ENCODE data around the gene KRTAP20-4. TPM values are rescaled to one million over a fixed set of nuclear protein-coding genes. Genes with fewer than 3 reads are reported as not detected.

Gene KRTAP20-4
- total RNA-seq, 1 donor from 2014 or later, result not detected

DNA sequence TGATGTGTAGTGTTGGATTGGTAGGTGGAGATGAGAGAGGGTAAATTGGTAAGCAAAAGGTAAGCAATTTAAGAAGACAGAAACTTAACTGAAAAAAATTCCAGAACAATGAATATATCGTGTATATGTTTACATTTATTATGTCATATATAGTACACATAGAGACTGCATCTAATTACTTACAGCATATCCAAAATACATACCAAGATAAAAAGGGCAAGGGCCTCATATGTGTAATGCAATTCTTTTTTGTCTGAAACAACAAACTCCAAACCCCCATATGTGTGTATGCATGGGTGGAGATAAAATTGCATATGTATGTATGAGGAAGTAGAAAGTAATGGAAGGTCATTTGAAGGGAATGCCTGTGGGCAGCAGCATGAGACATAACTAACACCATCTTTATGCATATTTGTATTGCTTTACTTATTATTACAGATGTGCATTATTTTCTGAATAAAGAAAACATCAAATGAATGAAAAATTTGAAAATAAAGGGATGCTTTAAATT, 26.5 kb downstream of the KRTAP20-4 start:
- DNase-seq (ENCODE audit: low read depth in 2 of 2), result no peak

DNA sequence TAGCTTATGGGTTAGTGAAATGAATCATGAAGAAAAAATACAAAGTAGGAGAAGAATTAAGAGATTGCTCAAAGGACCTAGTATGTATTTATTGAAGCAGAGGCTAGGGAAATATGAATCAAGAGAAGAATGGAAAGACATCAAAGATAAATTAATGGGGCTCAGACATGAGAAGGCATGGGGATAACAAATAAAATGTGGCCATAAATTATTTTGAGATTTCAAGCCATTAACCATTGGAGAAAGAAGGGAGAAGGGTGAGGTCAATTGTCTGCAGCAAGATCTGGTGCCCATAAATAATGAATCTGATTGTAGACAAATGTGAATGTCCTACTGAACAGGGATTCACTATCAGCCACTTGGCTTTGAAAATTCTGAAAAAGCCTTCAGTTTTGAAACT, 32.5 kb downstream of the KRTAP20-4 start:
- no peak for DNase-seq (ENCODE audit: low read depth in 2 of 2)

DNA sequence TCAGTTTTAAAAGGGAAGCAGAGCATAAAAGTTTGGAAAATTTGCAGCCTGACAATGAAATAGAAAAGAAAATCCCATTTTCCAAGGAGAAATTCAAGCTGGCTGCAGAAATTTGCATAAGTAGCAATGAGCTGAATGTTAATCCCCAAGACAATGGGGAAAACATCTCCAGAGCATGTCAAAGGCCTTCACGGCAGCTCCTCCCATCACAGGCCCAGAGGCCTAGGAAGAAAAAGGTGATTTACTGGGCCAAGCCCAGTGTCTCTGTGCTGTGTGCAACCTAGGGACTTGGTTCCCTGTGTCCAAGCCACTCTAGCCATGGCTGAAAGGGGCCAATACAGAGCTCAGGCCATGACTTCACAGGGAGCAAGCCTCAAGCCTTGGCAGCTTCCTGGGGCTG, 48.3 kb downstream of the KRTAP20-4 start:
- no peak for DNase-seq (ENCODE audit: low read depth in 2 of 2)

Other genes with a start within 250 kb of the KRTAP20-4 start
- not detected in 2 replicates for gene KRTAP13-2, start 248.4 kb upstream of the KRTAP20-4 start, total RNA-seq
- gene KRTAP13-1, start 224.6 kb upstream of the KRTAP20-4 start, total RNA-seq, result not detected in 2 replicates
- gene KRTAP13-3, start 194.7 kb upstream of the KRTAP20-4 start, total RNA-seq, result not detected in 2 replicates
- gene KRTAP13-4, start 190.4 kb upstream of the KRTAP20-4 start, total RNA-seq, result not detected in 2 replicates
- not detected in 2 replicates for gene KRTAP15-1, start 180.4 kb upstream of the KRTAP20-4 start, total RNA-seq
- not detected in 2 replicates for gene KRTAP19-1, start 140.3 kb upstream of the KRTAP20-4 start, total RNA-seq
- gene KRTAP19-2, start 133.2 kb upstream of the KRTAP20-4 start, total RNA-seq, result not detected in 2 replicates
- not detected in 2 replicates for gene KRTAP19-3, start 128.6 kb upstream of the KRTAP20-4 start, total RNA-seq
- not detected in 2 replicates for gene KRTAP19-4, start 123.5 kb upstream of the KRTAP20-4 start, total RNA-seq
- gene KRTAP19-5, start 118.5 kb upstream of the KRTAP20-4 start, total RNA-seq, result not detected in 2 replicates
- not detected in 2 replicates for gene KRTAP19-6, start 78.8 kb upstream of the KRTAP20-4 start, total RNA-seq
- not detected in 2 replicates for gene KRTAP19-7, start 59.3 kb upstream of the KRTAP20-4 start, total RNA-seq
- not detected in 2 replicates for gene KRTAP22-2, start 30.2 kb upstream of the KRTAP20-4 start, total RNA-seq
- gene KRTAP6-3, start 28.2 kb upstream of the KRTAP20-4 start, total RNA-seq, result not detected in 2 replicates
- not detected in 2 replicates for gene KRTAP6-2, start 21.7 kb upstream of the KRTAP20-4 start, total RNA-seq
- gene KRTAP22-1, start 19.5 kb upstream of the KRTAP20-4 start, total RNA-seq, result not detected in 2 replicates
- not detected in 2 replicates for gene KRTAP6-1, start 6.7 kb upstream of the KRTAP20-4 start, total RNA-seq
- gene KRTAP20-1, start 4.2 kb upstream of the KRTAP20-4 start, total RNA-seq, result not detected in 2 replicates
- gene KRTAP20-2, start 14.6 kb downstream of the KRTAP20-4 start, total RNA-seq, result not detected in 2 replicates
- not detected in 2 replicates for gene KRTAP20-3, start 22.2 kb downstream of the KRTAP20-4 start, total RNA-seq
- not detected in 2 replicates for gene KRTAP21-3, start 98.2 kb downstream of the KRTAP20-4 start, total RNA-seq
- not detected in 2 replicates for gene KRTAP21-2, start 126.6 kb downstream of the KRTAP20-4 start, total RNA-seq
- gene KRTAP21-1, start 134.8 kb downstream of the KRTAP20-4 start, total RNA-seq, result not detected in 2 replicates
- gene KRTAP8-1, start 192.6 kb downstream of the KRTAP20-4 start, total RNA-seq, result not detected in 2 replicates
- gene KRTAP7-1, start 209.1 kb downstream of the KRTAP20-4 start, total RNA-seq, result not detected in 2 replicates